HCT116 (cell line): ENCODE data around the gene ASCL1. TPM values are rescaled to one million over a fixed set of nuclear protein-coding genes. Genes with fewer than 3 reads are reported as not detected.

ENCODE experiments used
- ATAC-seq: fragments of 200-7000 bp; cut with Tn5 transposase; 2 replicates; pipeline ENCODE4 v1.9.1; 2020; ENCODE audit warnings: mild to moderate bottlenecking, moderate library complexity
- BruUV-seq: library from RNA; stranded (reverse); fragments of 400-500 nt; replicated peaks from 2 replicates; lab custom pipeline; 2021; lab: Mats Ljungman, UMichigan
- CTCF ChIA-PET: fragments of 300-600 bp; sonication (Branson Sonifier 250); formaldehyde crosslinking; loops from one replicate; lab custom pipeline; 2021; ENCODE audit warnings: antibody characterized with exemption; lab: Charles Lee
- POLR2A ChIA-PET: fragments of 300-600, 350-600 bp; sonication (Branson Sonifier 250); formaldehyde crosslinking; loops from one replicate; lab custom pipeline; 2021; ENCODE audit warnings: antibody characterized with exemption; lab: Charles Lee
- RAD21 ChIA-PET, 2 experiments: fragments of 300-600 bp; sonication (Branson Sonifier 250); formaldehyde crosslinking; loops; one replicate each; lab custom pipeline; 2023; ENCODE audit warnings: low total read pairs in 2 of 2; ENCODE audit not compliant: uncharacterized antibody in 2 of 2, unreplicated experiment in 2 of 2, low non-redundant PET in 1 of 2; lab: Charles Lee
- DNase-seq: peaks from one replicate; pipeline ENCODE4 v3.0.0-alpha.2; 2010; ENCODE audit warnings: low read depth, low spot score
- H2AFZ ChIP-seq: fragments of 200-600 bp; shearing (Covaris generic), sonication (generic); 2 replicates; pipeline ENCODE4 v1.6.1; 2017; ENCODE audit warnings: low read depth, mixed run types, mixed read lengths, antibody characterized with exemption, low read length; ENCODE audit not compliant: poor library complexity, severe bottlenecking
- H3K27ac ChIP-seq: 2 replicates; pipeline ENCODE4 v1.5.1; 2012; ENCODE audit warnings: low read depth, low read length
- H3K27me3 ChIP-seq: fragments of 200-600 bp; sonication (generic); 2 replicates; pipeline ENCODE4 v1.6.1; 2016; ENCODE audit warnings: mixed run types, low read length, mixed read lengths; ENCODE audit not compliant: insufficient read depth
- H3K36me3 ChIP-seq, 2 experiments: fragments of 200-500 bp in 1 of 2; fragments of 200-600 bp in 1 of 2; sonication (Bioruptor generic) in 1 of 2; sonication (generic) in 1 of 2; 2 replicates each; pipeline versions ENCODE4 v1.5.1 to v1.6.1; 2014 to 2016; ENCODE audit warnings: low read length in 2 of 2, inconsistent platforms in 1 of 2, mixed read lengths in 1 of 2, mixed run types in 1 of 2; ENCODE audit not compliant: insufficient read depth in 2 of 2, control insufficient read depth in 1 of 2
- H3K4me1 ChIP-seq, 2 experiments: fragments of 200-600 bp in 1 of 2; sonication (generic) in 1 of 2; 2 replicates each; pipeline versions ENCODE4 v1.5.1 to v1.6.1; 2012 to 2017; ENCODE audit warnings: low read length in 2 of 2, inconsistent platforms in 1 of 2, mild to moderate bottlenecking in 1 of 2, mixed read lengths in 1 of 2, mixed run types in 1 of 2, moderate library complexity in 1 of 2; ENCODE audit not compliant: insufficient read depth in 2 of 2, control insufficient read depth in 1 of 2
- H3K4me2 ChIP-seq: fragments of 200-600 bp; sonication (generic); 2 replicates; pipeline ENCODE4 v1.6.1; 2017; ENCODE audit warnings: mixed run types, low read length, mixed read lengths
- H3K4me3 ChIP-seq, 2 experiments: fragments of 200-600 bp in 1 of 2; sonication (generic) in 1 of 2; replicated peaks in 1 of 2; 2 replicates each; pipeline ENCODE4 v1.5.1; 2011 to 2016; ENCODE audit warnings: low read length in 2 of 2, control low read depth in 1 of 2, low read depth in 1 of 2, mild to moderate bottlenecking in 1 of 2, mixed read lengths in 1 of 2, mixed run types in 1 of 2
- H3K79me2 ChIP-seq: fragments of 200-600 bp; sonication (generic); 2 replicates; pipeline ENCODE4 v1.6.1; 2017; ENCODE audit warnings: mild to moderate bottlenecking, mixed run types, low read length, moderate library complexity, mixed read lengths; ENCODE audit not compliant: insufficient read depth
- H3K9ac ChIP-seq: fragments of 200-600 bp; sonication (generic); 2 replicates; pipeline ENCODE4 v1.6.1; 2016; ENCODE audit warnings: low read length, mixed read lengths
- H3K9me2 ChIP-seq: fragments of 200-600 bp; sonication (generic), shearing (Covaris generic); 2 replicates; pipeline ENCODE4 v1.6.1; 2017; ENCODE audit warnings: mixed run types, mild to moderate bottlenecking, moderate library complexity; ENCODE audit not compliant: insufficient read depth
- H3K9me3 ChIP-seq, 2 experiments: fragments of 200-500 bp in 1 of 2; fragments of 200-600 bp in 1 of 2; sonication (Bioruptor generic) in 1 of 2; sonication (generic) in 1 of 2; 2 replicates each; pipeline ENCODE4 v1.6.1; 2014 to 2017; ENCODE audit warnings: low read length in 2 of 2, mixed read lengths in 2 of 2, inconsistent platforms in 1 of 2, low read depth in 1 of 2, mild to moderate bottlenecking in 1 of 2, mixed run types in 1 of 2, moderate library complexity in 1 of 2; ENCODE audit not compliant: control insufficient read depth in 1 of 2, insufficient read depth in 1 of 2
- H4K20me1 ChIP-seq: fragments of 200-600 bp; sonication (generic), shearing (Covaris generic); 2 replicates; pipeline ENCODE4 v1.6.1; 2017; ENCODE audit warnings: mixed run types, mild to moderate bottlenecking, moderate library complexity; ENCODE audit not compliant: insufficient read depth
- ATF3 ChIP-seq: IDR thresholded peaks from 2 replicates; pipeline ENCODE4 v1.6.1; 2012
- CEBPB ChIP-seq: IDR thresholded peaks from 2 replicates; pipeline ENCODE4 v1.6.1; 2012; ENCODE audit warnings: low read depth
- CTCF ChIP-seq, 3 experiments: fragments of 200-600 bp in 1 of 3; sonication (generic) in 1 of 3; IDR thresholded peaks in 2 of 3; conservative IDR thresholded peaks in 1 of 3; 2 replicates each; pipeline ENCODE4 v1.5.1; 2012 to 2017; ENCODE audit warnings: low read depth in 2 of 3, low read length in 2 of 3, antibody characterized with exemption in 1 of 3, borderline replicate concordance in 1 of 3, control low read depth in 1 of 3, mild to moderate bottlenecking in 1 of 3, mixed read lengths in 1 of 3, mixed run types in 1 of 3, moderate library complexity in 1 of 3; ENCODE audit not compliant: insufficient read depth in 1 of 3
- EGR1 ChIP-seq: IDR thresholded peaks from 2 replicates; pipeline ENCODE4 v1.6.1; 2012; ENCODE audit warnings: low read depth
- ELF1 ChIP-seq: IDR thresholded peaks from 2 replicates; pipeline ENCODE4 v1.6.1; 2012; ENCODE audit warnings: low read depth, borderline replicate concordance
- EZH2 ChIP-seq: fragments of 200-600 bp; sonication (generic); IDR thresholded peaks from 2 replicates; pipeline ENCODE4 v1.6.1; 2017; ENCODE audit warnings: antibody characterized with exemption, mixed run types
- JUND ChIP-seq: IDR thresholded peaks from 2 replicates; pipeline ENCODE4 v1.6.1; 2012
- POLR2A ChIP-seq: IDR thresholded peaks from 2 replicates; pipeline ENCODE4 v1.7.0; 2011; ENCODE audit warnings: borderline replicate concordance; ENCODE audit not compliant: insufficient read depth, insufficient read length; ENCODE audit errors: extremely low read depth
- POLR2AphosphoS5 ChIP-seq: IDR thresholded peaks from 2 replicates; pipeline ENCODE4 v1.6.1; 2011; ENCODE audit warnings: mild to moderate bottlenecking, low read depth, low read length, moderate library complexity
- SIN3A ChIP-seq: IDR thresholded peaks from 2 replicates; pipeline ENCODE4 v1.6.1; 2012; ENCODE audit warnings: low read depth
- YY1 ChIP-seq: IDR thresholded peaks from 2 replicates; pipeline ENCODE4 v1.6.1; 2011; ENCODE audit warnings: low read length, low read depth, moderate library complexity, mild to moderate bottlenecking; ENCODE audit not compliant: insufficient replicate concordance; ENCODE audit errors: extremely low read depth
- ZBTB33 ChIP-seq: IDR thresholded peaks from 2 replicates; pipeline ENCODE4 v1.6.1; 2011; ENCODE audit warnings: mild to moderate bottlenecking, low read length, moderate library complexity; ENCODE audit not compliant: insufficient replicate concordance; ENCODE audit errors: extremely low read depth
- ZFX ChIP-seq: fragments of 450-650 bp; IDR thresholded peaks from 2 replicates; pipeline ENCODE4 v1.6.1; 2017
- intact Hi-C: fragments of 100-400 bp; cut with micrococcal nuclease; formaldehyde crosslinking; loops from 2 replicates; pipeline ENCODE4 v1.10.0; 2022
- total RNA-seq: library from RNA; stranded (reverse); gene quantifications from one replicate; pipeline ENCODE4 v1.2.1, GENCODE V29; 2021; ENCODE audit not compliant: unreplicated experiment

ASCL1 gene
- total RNA-seq, 1 experiment from 2014 or later = not detected

- TF ChIP-seq EZH2 (no peak), ZFX (no peak), EGR1 (no peak), CEBPB (no peak), YY1 (no peak), POLR2AphosphoS5 (no peak), POLR2A (no peak), ATF3 (no peak), JUND (no peak), CTCF (IDR thresholded peaks at IDR 0.05 in 2 of 3, conservative IDR thresholded peaks at IDR 0.05 in 1 of 3; ENCODE audit: borderline replicate concordance in 1 of 3, insufficient read depth in 1 of 3, low read depth in 2 of 3, low read length in 2 of 3) (no peak), SIN3A (no peak), ZBTB33 (no peak), ELF1 (no peak)
- TF ChIP-seq, all 23 proteins: peak for 0
- H3K4me3 ChIP-seq = no peak overlapping the region
- H3K36me3 ChIP-seq = no peaks in the 10 kb centered on the region
- H3K9me3 ChIP-seq = no peaks in the 10 kb centered on the region
- H3K9ac ChIP-seq = no peak overlapping the region
- H3K4me2 ChIP-seq = no peak overlapping the region
- H3K27me3 ChIP-seq = peaks cover 13% of the 10 kb centered on the region; the same call in 1 of the 2 replicates
- H4K20me1 ChIP-seq = no peaks in the 10 kb centered on the region
- DNase-seq (no peak), ATAC-seq (no peak)
- intact Hi-C loops = no loop called here
- POLR2A ChIA-PET = no interaction called here
- RAD21 ChIA-PET = no interaction called here
- CTCF ChIA-PET = no interaction called here
- no TSS peak for BruUV-seq
- no peaks in the 10 kb centered on the region for H3K9me2 ChIP-seq
- H3K79me2 ChIP-seq = no peaks in the 10 kb centered on the region
- H2AFZ ChIP-seq = no peak overlapping the region
- H3K27ac ChIP-seq = no peak overlapping the region
- H3K4me1 ChIP-seq = no peaks in the 10 kb centered on the region
Measured at GRCh38 chr12:102960766-102961465, 3.4 kb downstream of the ASCL1 start.
